SK-N-MC (cell line): ENCODE measurements around the gene SLC15A1.

Experiments used
- EZH2 ChIP-seq: fragments of 200-600 bp; sonication (generic); IDR thresholded peaks from one replicate; pipeline ENCODE4 v1.6.1; 2017; ENCODE audit warnings: antibody characterized with exemption
- POLR2AphosphoS5 ChIP-seq: IDR thresholded peaks from 2 replicates; pipeline ENCODE4 v1.6.1; 2012; ENCODE audit warnings: mild to moderate bottlenecking, low read depth, low read length, borderline replicate concordance

- TF ChIP-seq POLR2AphosphoS5 (no peak), EZH2 (no peak)
Measured at GRCh38 chr13:98687319-98687718, 65.2 kb downstream of the SLC15A1 start.
